Neuronal stem cell (in vitro differentiated cells): Measurements from ENCODE around the gene RASL11A.

Experiments
- DNase-seq: peaks from one replicate; pipeline ENCODE4 v3.0.0-alpha.2; 2013; ENCODE audit warnings: low spot score
- H2AFZ ChIP-seq: one replicate; pipeline ENCODE4 v1.6.1; 2013; ENCODE audit warnings: mild to moderate bottlenecking, low read length, inconsistent platforms
- H2AK5ac ChIP-seq: 2 replicates; pipeline ENCODE4 v1.6.1; 2013; ENCODE audit warnings: low read depth, mild to moderate bottlenecking, inconsistent platforms, low read length, moderate library complexity, mixed read lengths
- H2BK120ac ChIP-seq: 2 replicates; pipeline ENCODE4 v1.6.1; 2013; ENCODE audit warnings: low read depth, mild to moderate bottlenecking, inconsistent platforms, low read length, moderate library complexity, mixed read lengths
- H2BK12ac ChIP-seq: one replicate; pipeline ENCODE4 v1.6.1; 2013; ENCODE audit warnings: low read length, inconsistent platforms
- H2BK15ac ChIP-seq: 2 replicates; pipeline ENCODE4 v1.6.1; 2013; ENCODE audit warnings: mild to moderate bottlenecking, low read length, inconsistent platforms, mixed read lengths
- H2BK5ac ChIP-seq: one replicate; pipeline ENCODE4 v1.6.1; 2013; ENCODE audit warnings: inconsistent platforms, mild to moderate bottlenecking, low read length, moderate library complexity
- H3K14ac ChIP-seq: one replicate; pipeline ENCODE4 v1.6.1; 2013; ENCODE audit warnings: low read length, inconsistent platforms
- H3K18ac ChIP-seq: 2 replicates; pipeline ENCODE4 v1.6.1; 2013; ENCODE audit warnings: low read length, inconsistent platforms
- H3K23ac ChIP-seq: 2 replicates; pipeline ENCODE4 v1.6.1; 2013; ENCODE audit warnings: low read depth, mild to moderate bottlenecking, mixed read lengths, low read length, inconsistent platforms; ENCODE audit not compliant: poor library complexity
- H3K27ac ChIP-seq: replicated peaks from 3 replicates; pipeline ENCODE4 v1.5.1; 2013; ENCODE audit warnings: low read length, inconsistent platforms
- H3K27me3 ChIP-seq, 3 experiments: 2 replicates each; pipeline ENCODE4 v1.6.1; 2013; ENCODE audit warnings: low read length in 3 of 3, mild to moderate bottlenecking in 2 of 3, inconsistent platforms in 1 of 3, low read depth in 1 of 3, mixed read lengths in 1 of 3, moderate library complexity in 1 of 3; ENCODE audit not compliant: control insufficient read depth in 3 of 3, insufficient read depth in 3 of 3
- H3K36me3 ChIP-seq, 2 donors: replicated peaks in 1 of 2; 2 replicates each; pipeline ENCODE4 v1.6.1; 2013; ENCODE audit warnings: low read length in 2 of 2; ENCODE audit not compliant: control insufficient read depth in 2 of 2, insufficient read depth in 2 of 2
- H3K4ac ChIP-seq: 2 replicates; pipeline ENCODE4 v1.6.1; 2013; ENCODE audit warnings: inconsistent platforms, mild to moderate bottlenecking, low read length, moderate library complexity
- H3K4me1 ChIP-seq, 2 donors: 1 replicate in 1 of 2; 2 replicates in 1 of 2; pipeline ENCODE4 v1.6.1; 2013; ENCODE audit warnings: low read length in 2 of 2, low read depth in 1 of 2; ENCODE audit not compliant: control insufficient read depth in 2 of 2, insufficient read depth in 1 of 2
- H3K4me2 ChIP-seq: one replicate; pipeline ENCODE4 v1.6.1; 2013; ENCODE audit warnings: mild to moderate bottlenecking, low read length, inconsistent platforms; ENCODE audit not compliant: insufficient read depth, poor library complexity, severe bottlenecking
- H3K4me3 ChIP-seq, 2 donors: 2 replicates each; pipeline ENCODE4 v1.5.1; 2013; ENCODE audit warnings: low read length in 2 of 2, mild to moderate bottlenecking in 2 of 2, inconsistent platforms in 1 of 2, moderate library complexity in 1 of 2
- H3K79me1 ChIP-seq: one replicate; pipeline ENCODE4 v1.6.1; 2013; ENCODE audit warnings: low read depth, mild to moderate bottlenecking, inconsistent platforms, low read length, moderate library complexity
- H3K9ac ChIP-seq: one replicate; pipeline ENCODE4 v1.6.1; 2013; ENCODE audit warnings: mild to moderate bottlenecking, low read depth, low read length, inconsistent platforms; ENCODE audit not compliant: poor library complexity
- H3K9me3 ChIP-seq, 2 donors: replicated peaks in 1 of 2; 2 replicates each; pipeline versions ENCODE3 to v1.6.1; 2013; ENCODE audit warnings: low read length in 2 of 2, mild to moderate bottlenecking in 2 of 2, inconsistent platforms in 1 of 2, low read depth in 1 of 2, mixed read lengths in 1 of 2, moderate library complexity in 1 of 2; ENCODE audit not compliant: control insufficient read depth in 2 of 2, insufficient read depth in 1 of 2
- H4K8ac ChIP-seq: one replicate; pipeline ENCODE4 v1.6.1; 2013; ENCODE audit warnings: low read depth, mild to moderate bottlenecking, inconsistent platforms, low read length, moderate library complexity
- H4K91ac ChIP-seq: one replicate; pipeline ENCODE4 v1.6.1; 2013; ENCODE audit warnings: low read length, low read depth, mild to moderate bottlenecking, inconsistent platforms; ENCODE audit not compliant: poor library complexity
- WGBS, 2 donors: extraction: QIAGEN DNeasy Blood & Tissue Kit; methylation state at CpG; one replicate each; pipeline ENCODE4 v1.1.7; 2013; ENCODE audit warnings: missing lambda C conversion rate in 2 of 2, mixed read lengths in 1 of 2; ENCODE audit not compliant: insufficient read length in 2 of 2, insufficient replicate concordance in 1 of 2; ENCODE audit errors: extremely low coverage in 2 of 2; 5-methylcytosine and 5-hydroxymethylcytosine counted together

RASL11A gene

GRCh38 chr13:27229642-27230041 lies 41.0 kb upstream of the RASL11A start:
- H3K14ac ChIP-seq, result no peak overlapping the region
- no peaks in the 10 kb centered on the region for H3K79me1 ChIP-seq
- no peaks in the 10 kb centered on the region for H3K4me1 ChIP-seq
- H4K8ac ChIP-seq, result no peak overlapping the region
- DNase-seq, result no peak
- H2BK15ac ChIP-seq, result no peak overlapping the region
- H3K4ac ChIP-seq, result no peak overlapping the region
- no peak overlapping the region for H2AK5ac ChIP-seq
- H2AFZ ChIP-seq, result no peak overlapping the region
- H3K36me3 ChIP-seq, result peaks cover 0 to 5% of the 10 kb centered on the region in 2 donors
- no peaks in the 10 kb centered on the region for H3K27me3 ChIP-seq
- H3K9me3 ChIP-seq, result peaks cover 0 to 4% of the 10 kb centered on the region in 2 donors
- no CpG with 5 or more reads among the region's 3 CpGs for WGBS, 2 donors
- H2BK120ac ChIP-seq, result no peak overlapping the region
- no peak overlapping the region for H4K91ac ChIP-seq
- H3K27ac ChIP-seq, result no peak overlapping the region
- H3K9ac ChIP-seq, result no peak overlapping the region
- no peak overlapping the region for H2BK12ac ChIP-seq
- H3K23ac ChIP-seq, result no peak overlapping the region
- H2BK5ac ChIP-seq, result no peak overlapping the region
- H3K18ac ChIP-seq, result no peak overlapping the region
- no peak overlapping the region for H3K4me3 ChIP-seq
- H3K4me2 ChIP-seq, result no peak overlapping the region

- Histone ChIP-seq H3K9ac (no peak overlapping the region), H3K14ac (no peak overlapping the region), H4K91ac (no peak overlapping the region), H2AFZ (no peak overlapping the region), H3K79me1 (no peaks in the 10 kb centered on the region), H3K27ac (no peak overlapping the region), H3K4ac (no peak overlapping the region), H2BK5ac (no peak overlapping the region), H3K36me3 (peaks cover 0 to 5% of the 10 kb centered on the region in 2 donors), H2BK120ac (no peak overlapping the region), H2BK15ac (no peak overlapping the region), H3K4me1 (no peaks in the 10 kb centered on the region), H3K4me3 (no peak overlapping the region), H4K8ac (no peak overlapping the region), H3K27me3 (no peaks in the 10 kb centered on the region), H3K9me3 (no peaks in the 10 kb centered on the region), H3K4me2 (no peak overlapping the region), H3K18ac (no peak overlapping the region), H2BK12ac (no peak overlapping the region), H3K23ac (no peak overlapping the region), H2AK5ac (no peak overlapping the region)
- DNase-seq, result no peak
- no CpG with 5 or more reads among the region's 5 CpGs for WGBS, 2 donors
These were observed 36.7 kb upstream of the RASL11A start for GRCh38 chr13:27233964-27234363.

GRCh38 chr13:27236478-27236877 lies 34.2 kb upstream of the RASL11A start:
- no peak overlapping the region for H3K4me2 ChIP-seq
- H4K8ac ChIP-seq, result no peak overlapping the region
- no peak for DNase-seq
- no peak overlapping the region for H3K9ac ChIP-seq
- no peak overlapping the region for H4K91ac ChIP-seq
- H3K4me1 ChIP-seq, result no peaks in the 10 kb centered on the region
- H3K27ac ChIP-seq, result no peak overlapping the region
- H3K79me1 ChIP-seq, result no peaks in the 10 kb centered on the region
- peaks cover 0 to 5% of the 10 kb centered on the region in 2 donors for H3K36me3 ChIP-seq
- H2BK120ac ChIP-seq, result no peak overlapping the region
- no peak overlapping the region for H2AFZ ChIP-seq
- H2AK5ac ChIP-seq, result no peak overlapping the region
- H3K18ac ChIP-seq, result no peak overlapping the region
- no peak overlapping the region for H3K4ac ChIP-seq
- no peaks in the 10 kb centered on the region for H3K27me3 ChIP-seq
- no peak overlapping the region for H2BK15ac ChIP-seq
- H2BK12ac ChIP-seq, result no peak overlapping the region
- WGBS, 2 donors, result no CpG with 5 or more reads among the region's 2 CpGs
- H3K9me3 ChIP-seq, result no peaks in the 10 kb centered on the region
- H3K14ac ChIP-seq, result no peak overlapping the region
- no peak overlapping the region for H2BK5ac ChIP-seq
- H3K23ac ChIP-seq, result no peak overlapping the region
- no peak overlapping the region for H3K4me3 ChIP-seq

- Histone ChIP-seq H3K4me3 (no peak overlapping the region), H3K9ac (no peak overlapping the region), H3K23ac (no peak overlapping the region), H3K9me3 (no peaks in the 10 kb centered on the region), H3K36me3 (peaks cover 0 to 22% of the 10 kb centered on the region in 2 donors), H3K79me1 (no peaks in the 10 kb centered on the region), H3K27ac (no peak overlapping the region), H4K8ac (no peak overlapping the region), H3K4me2 (no peak overlapping the region), H3K27me3 (no peaks in the 10 kb centered on the region), H3K18ac (no peak overlapping the region), H2AFZ (no peak overlapping the region), H2BK15ac (no peak overlapping the region), H3K14ac (no peak overlapping the region), H3K4me1 (no peaks in the 10 kb centered on the region), H2BK120ac (no peak overlapping the region), H3K4ac (no peak overlapping the region), H2AK5ac (no peak overlapping the region), H2BK5ac (no peak overlapping the region), H2BK12ac (no peak overlapping the region), H4K91ac (no peak overlapping the region)
- WGBS, 2 donors, result no CpG with 5 or more reads among the region's 5 CpGs
- DNase-seq, result no peak
These were observed 27.9 kb upstream of the RASL11A start for GRCh38 chr13:27242702-27243101.
